LHCN-M2 (cell line): Measurements from ENCODE around the gene ADGRA1. TPM values are rescaled to one million over a fixed set of nuclear protein-coding genes. Genes with fewer than 3 reads are reported as not detected.

Source experiments
- DNase-seq: peaks from one replicate; pipeline ENCODE4 v3.0.0-alpha.2; 2012; ENCODE audit warnings: low read depth
- total RNA-seq: library from RNA; depleted of rRNA; stranded (reverse); fragments of >200 nt; gene quantifications from 2 replicates; pipeline ENCODE4 v1.2.3, GENCODE V29; 2014

ADGRA1 gene
- total RNA-seq, 1 experiment from 2014 or later = not detected

DNA sequence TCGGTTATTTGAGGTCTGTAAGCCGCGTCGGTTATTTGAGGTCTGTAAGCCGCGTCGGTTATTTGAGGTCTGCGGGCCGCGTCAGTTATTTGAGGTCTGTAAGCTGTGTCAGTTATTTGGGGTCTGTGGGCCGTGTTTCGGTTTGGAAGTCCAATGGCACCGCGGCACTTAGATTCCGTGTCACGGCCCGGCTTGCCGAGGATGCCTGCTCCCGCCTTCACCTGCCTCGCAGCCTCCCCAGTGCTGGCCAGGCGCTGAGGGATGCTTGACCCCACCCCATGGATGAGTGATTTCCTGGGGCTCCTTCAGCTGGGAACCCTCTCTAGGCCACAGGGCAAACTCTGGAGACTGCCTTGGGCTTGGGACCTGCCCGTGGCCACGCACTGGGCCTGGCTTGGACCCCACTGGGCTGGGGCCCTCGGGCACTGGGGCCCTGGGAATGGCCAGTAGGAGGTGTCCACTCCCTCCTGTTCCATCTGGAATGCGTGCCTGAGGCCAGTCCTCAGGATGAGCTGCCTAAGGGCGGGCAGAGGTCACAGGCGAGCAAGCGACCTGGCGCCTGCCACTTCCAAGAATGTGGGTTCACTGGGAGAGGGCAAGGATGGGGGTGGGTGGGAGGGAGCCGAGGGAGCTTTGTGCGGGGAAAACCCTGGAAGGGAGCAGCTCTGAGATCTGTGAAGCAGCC lies 25.6 kb downstream of the ADGRA1 start:
- no peak for DNase-seq

DNA sequence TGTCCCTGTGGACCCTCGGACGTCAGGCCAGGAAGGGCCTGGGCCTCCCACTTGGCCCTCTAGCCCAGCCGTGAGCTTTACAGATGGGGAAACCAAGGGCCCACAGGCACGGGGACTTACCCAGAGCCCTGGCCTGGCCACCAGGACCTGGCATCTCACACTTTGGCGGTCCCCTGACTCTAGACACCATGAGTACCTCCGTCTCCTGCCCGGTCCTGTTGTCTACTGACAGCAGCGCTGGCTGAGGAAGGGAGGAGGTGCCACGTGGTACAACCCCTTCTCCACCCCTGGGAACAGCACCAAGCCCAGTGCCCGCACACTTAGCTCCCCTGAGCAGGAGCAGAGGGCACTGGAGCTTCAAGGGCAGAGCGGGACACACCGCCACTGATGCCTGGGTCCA lies 26.1 kb downstream of the ADGRA1 start:
- no peak for DNase-seq

DNA sequence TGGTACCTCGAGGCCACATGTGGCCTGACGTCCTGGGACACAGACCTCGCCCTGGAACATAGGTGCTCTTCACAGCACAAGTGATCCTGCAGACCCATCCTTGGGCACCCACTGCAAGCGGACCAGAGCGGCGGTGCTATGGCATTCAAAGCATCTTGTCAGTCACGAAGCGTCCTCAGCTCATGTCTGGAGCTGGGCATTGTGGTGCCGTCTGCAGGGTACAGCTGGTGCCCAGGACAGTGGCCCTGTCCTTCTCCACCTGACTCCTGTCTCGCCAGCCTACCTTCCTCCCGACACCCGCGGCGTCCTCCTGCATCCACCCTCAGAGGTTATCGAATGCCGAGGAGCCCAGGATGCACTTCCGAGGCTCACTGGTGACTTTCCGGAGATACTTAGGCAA lies 26.5 kb downstream of the ADGRA1 start:
- DNase-seq = no peak

DNA sequence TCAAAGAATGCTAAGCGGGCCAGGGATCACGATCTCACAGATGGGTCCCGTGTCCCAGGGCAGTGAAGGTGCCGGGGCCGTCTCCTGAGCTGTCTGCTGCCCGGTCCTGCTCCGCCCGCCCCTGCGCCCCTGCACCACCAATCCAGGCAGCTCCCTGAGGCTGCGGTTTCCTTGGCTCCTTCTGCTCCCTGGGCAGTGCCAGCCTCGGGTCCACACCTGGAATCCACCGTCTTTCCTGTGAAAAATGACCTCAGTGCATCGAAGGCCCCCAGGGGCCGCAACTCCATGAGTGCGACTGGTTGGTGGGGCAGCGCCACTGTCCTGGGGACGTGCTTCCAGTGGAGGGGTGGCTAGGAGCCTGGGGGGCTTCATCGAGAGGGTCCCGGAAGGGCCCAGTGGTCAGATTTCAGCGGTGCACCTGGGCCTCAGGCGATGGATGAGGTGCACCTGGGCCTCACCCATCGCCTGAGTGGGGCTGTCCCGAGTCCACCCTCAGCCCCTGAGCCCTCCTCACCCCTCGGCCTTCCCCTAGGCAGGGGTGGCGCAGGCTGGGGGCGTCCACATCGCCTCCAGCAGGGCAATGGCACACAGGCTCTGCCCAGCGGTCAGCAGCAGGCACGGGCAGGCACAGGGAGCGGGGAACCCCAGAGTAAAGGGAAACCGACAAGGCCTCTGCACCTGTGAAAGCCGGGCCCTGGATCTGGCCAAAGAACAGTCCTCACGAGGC lies 27.2 kb downstream of the ADGRA1 start:
- no peak for DNase-seq

DNA sequence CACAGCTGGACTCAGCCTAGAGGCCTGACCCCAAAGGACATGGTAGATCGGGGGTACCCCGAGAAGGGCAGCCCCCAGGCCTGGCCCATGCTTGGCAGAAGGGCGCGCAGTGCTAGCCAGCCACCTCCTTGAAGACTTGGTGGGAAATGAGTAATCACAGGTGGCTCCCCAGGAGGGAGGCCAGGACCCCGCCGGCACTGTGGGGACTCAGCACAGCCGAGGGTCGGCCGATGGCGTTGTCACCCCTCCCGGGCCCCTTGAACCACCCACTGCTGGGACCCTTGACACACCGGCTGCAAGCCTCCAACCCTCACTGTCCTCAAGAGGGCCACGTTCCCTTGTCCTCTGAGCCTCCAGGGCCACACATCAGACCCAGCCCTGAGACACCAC lies 27.7 kb downstream of the ADGRA1 start:
- DNase-seq = no peak

DNA sequence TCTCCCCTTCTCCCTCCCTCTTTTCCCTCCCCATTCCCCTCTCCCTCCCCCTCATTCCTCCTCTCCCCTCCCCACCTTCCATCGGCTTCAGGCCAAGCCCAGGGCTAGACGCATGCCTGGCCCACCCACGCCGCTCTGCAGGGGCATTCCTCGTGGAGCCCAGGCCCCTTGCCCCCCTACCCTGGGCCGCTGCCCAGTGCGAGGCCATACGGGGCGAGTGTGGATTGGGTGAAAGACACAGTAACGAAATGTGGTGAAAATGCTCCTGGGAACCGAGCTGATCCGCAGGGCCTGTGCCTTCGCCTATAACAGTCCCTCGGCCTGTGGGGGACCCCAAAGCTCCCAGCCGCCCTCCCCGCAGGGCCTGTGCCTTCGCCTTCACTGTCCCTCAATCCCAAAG lies 28.3 kb downstream of the ADGRA1 start:
- DNase-seq = no peak

DNA sequence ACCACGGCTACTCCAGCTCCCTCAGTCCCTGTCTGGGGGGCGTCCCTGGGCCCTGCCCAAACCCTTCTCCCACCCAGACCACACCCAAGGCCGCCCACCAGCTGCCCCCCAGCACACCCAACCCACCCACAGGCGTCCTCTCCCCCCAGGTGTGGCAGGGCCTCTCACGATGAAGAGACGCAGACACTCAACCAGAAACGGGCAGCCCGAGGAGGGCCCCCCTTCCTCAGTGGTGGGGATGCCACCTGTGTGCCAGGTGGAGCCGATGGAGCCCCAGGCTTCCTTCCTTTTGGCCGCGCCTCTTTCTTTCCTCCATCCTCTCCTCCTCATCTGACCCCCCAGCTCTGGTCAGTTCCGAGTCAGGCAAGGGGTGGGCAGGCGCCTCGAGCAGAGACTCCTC lies 28.7 kb downstream of the ADGRA1 start:
- DNase-seq = no peak

DNA sequence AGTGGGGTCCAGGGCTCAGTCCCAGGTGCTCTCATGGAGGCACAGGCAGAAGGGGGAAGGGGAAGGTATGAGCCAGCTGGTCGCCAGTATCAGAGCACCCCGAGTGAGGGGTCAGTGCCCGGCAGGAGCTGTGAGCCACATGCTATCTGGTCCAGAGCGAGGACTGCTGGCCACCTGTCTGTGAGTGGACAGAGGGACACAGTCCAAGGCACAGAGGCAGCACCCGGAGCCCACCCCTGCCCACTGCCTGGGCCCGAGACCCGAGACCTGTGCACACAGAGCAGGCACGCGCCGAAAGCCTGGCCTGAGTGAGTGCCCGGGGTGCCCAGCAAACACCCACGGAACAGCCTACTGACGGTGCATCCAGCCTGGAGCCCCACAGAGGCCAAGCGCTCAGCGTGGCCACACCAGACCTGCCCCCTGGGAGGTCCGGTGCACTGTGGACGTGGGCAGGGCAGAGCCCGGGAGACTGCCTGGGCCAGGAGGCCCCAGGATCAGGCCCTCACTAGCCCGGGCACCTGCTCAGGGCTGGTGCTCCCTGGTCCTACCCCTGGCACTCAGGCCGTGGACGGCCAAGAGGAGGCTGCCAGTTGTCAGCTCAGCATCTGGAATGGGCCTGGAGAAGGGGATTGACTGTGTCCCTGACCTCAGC lies 29.4 kb downstream of the ADGRA1 start:
- no peak for DNase-seq

DNA sequence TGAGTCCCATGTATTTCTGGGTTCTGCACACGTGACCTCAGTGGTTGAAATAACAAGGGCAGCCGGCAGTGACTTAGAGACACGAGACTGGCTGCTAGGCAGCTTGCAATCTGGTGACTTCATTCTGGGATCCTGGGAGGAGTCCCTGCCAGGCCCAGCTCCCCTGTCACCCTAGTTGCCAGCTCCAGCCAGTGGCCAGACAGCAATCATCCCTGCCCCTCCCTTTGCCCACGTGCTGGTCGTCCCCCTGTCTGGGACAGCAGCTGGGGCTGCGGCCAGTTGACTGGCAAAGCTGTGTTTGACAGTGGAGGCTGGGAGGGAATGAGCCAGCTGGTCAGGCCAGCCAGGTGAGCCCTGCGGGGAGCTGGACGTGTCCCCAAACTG lies 30.0 kb downstream of the ADGRA1 start:
- no peak for DNase-seq

DNA sequence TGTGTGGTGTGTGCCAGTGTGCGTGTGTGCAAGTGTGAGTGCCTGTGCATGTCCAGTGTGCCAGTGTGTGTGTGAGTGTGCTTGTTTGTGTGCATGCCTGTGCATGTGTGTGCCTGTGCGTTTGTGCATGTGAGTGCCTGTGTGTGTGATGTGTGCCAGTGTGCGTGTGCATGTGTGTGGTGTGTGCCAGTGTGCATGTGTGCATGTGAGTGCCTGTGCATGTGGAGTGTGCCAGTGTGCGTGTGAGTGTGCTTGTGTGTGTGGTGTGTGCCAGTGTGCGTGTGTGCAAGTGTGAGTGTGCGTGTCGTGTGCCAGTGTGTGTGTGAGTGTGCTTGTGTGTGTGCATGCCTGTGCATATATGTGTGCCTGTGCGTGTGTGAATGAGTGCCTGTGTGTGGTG lies 33.8 kb downstream of the ADGRA1 start:
- no peak for DNase-seq

DNA sequence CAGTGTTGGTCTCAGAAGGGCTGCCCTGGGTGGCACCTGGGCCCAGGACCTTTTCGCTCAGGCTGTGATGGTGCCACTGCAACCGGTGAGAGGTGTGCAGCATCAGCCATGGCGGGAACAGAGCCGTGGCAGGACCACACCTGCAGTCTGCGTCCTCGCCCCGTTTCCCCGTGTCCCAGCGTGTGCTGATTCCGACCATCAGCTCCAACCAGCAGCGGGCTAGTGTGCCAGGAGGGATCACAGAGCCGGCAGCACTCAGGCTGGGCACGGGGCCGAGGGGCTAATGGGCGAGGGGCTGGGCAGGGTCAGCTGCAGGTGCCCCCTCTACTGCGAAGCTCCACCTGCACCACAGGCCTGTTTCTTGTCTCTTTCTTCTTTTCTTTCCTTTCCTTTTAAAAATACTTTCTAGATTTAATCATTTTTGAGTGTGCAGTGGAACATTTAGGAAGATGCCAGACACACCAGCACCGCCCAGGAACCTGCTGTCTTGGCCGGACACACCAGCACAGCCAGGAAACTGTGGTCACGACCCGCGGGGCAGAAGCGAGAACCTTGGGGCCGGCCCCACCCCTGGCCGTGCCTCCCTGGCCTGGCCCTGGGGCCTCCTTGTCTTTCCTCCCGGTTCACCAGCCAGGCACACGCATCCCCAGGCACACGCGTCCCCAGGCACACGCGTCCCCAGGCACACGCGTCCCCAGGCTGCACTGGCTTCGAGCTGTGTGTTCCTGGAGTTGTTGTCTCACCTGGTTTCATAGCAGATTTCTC lies 34.6 kb downstream of the ADGRA1 start:
- DNase-seq = no peak

DNA sequence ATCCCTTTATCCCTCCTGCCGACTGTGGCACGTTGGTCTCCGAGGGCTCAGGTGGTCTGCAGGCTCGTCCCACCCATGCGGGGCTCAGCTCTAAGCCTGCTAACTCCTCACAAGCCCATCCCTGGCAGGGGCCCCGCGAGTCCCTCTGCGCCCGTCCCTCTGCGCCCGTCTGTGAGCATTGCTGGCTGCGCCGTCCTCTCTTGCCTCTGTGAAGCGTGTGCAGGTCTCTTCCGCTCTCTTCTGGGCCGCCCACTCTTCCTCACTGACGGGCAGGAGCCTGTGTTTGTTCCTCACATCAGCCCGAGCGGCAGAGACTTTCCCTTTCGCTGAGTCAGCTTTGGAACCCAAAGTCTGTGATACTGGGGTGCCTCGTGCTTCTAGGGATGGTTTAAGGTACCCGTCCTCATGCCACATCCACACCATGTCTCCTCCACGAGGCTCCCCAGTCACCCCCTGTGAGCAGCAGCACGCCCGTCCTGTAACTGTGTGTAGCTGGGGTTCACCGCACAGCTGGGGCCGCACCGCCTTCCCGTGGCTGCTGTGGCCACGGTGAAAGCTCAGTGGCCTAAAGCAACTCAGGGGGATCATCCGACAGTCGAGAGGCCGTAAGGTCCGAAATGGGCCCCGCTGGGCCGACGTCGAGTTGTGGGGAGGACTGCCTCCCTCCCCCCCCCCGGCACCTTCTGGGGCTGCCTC lies 35.5 kb downstream of the ADGRA1 start:
- DNase-seq = no peak

DNA sequence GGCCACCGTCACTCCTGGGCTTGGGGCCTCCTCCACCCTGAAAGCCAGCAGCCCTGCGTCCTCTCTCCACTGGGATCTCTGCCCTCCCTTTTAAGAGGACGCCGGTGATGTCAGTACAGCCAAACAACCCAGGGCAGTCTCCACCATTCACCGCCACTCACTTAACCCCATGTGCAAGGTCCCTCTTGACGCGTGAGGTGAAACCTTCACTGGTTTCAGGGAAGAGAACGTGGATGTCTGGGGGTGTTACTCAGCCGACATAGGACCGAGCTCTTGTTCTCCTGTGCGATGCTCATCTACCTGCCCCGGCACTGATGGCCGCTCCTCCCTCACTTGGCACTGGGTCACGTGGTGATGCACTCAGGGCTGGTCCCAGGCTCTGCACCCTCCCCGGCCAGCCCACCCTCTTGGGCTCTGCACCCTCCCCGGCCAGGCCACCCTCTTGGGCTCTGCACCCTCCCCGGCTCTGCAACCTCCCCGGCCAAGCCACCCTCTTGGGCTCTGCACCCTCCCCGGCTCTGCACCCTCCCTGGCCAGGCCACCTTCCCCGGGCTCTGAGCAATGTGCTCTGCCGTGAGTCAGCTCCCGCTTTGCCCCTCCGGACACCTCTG lies 36.1 kb downstream of the ADGRA1 start:
- no peak for DNase-seq

DNA sequence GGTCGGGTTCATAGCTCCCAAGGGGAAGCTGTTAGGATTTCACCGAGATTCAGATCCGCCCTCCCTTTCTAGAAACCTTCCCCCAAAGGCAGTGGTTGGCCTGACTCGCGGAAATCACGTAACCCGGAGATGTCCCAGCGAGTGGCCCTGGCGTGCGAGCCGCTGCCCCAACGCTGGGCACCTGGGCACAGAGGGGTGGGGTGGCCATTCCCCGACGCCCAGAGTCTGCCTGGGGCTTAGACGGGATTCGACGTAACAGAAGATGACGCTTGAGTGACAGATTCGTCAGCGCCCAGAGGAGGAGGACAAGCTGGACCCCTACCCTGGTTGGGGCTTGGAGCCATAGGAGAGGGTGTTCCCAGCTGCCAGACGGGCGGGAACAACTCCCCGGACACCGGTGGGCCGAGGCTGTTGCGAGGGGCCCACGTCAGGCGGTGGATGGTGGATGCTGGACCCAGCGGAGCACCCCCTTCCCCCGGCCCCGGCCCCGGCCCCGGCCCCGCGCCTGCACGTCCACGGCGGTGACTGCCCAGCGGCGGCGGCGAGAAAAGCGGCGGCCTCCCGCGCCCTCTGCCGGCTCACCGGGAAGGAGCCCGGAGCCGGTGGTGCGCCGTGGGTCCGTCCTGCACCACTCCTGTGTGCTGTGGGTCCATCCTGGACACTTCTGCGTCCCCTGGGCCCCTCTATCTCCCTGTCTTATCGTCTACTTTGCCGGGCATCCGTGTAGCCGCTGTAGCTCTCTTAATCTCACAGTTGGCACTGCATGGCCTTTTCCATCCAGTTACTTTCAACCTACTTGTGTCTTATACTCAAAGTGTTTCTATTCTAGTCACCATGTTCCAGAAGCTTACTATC lies 36.9 kb downstream of the ADGRA1 start:
- DNase-seq = no peak

DNA sequence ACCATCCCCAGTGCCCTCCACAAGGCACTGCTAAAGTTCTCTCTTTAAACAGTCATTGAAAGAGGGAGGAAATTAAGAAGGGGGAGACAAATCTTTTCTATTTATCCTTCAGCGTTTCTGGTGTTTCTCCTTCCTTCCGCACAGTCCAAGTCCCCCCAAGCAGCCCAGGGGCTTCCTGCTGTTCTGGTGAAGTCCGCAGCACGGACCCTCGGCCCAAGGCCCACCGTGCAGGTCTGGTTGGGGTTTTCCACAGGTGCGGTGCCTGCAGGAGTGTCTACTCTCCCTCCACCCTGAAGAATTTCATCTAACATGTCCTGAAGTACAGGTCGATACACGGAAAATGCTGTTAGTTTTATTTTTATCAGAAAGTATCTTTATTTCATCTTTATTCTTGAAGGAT lies 38.2 kb downstream of the ADGRA1 start:
- DNase-seq = no peak

DNA sequence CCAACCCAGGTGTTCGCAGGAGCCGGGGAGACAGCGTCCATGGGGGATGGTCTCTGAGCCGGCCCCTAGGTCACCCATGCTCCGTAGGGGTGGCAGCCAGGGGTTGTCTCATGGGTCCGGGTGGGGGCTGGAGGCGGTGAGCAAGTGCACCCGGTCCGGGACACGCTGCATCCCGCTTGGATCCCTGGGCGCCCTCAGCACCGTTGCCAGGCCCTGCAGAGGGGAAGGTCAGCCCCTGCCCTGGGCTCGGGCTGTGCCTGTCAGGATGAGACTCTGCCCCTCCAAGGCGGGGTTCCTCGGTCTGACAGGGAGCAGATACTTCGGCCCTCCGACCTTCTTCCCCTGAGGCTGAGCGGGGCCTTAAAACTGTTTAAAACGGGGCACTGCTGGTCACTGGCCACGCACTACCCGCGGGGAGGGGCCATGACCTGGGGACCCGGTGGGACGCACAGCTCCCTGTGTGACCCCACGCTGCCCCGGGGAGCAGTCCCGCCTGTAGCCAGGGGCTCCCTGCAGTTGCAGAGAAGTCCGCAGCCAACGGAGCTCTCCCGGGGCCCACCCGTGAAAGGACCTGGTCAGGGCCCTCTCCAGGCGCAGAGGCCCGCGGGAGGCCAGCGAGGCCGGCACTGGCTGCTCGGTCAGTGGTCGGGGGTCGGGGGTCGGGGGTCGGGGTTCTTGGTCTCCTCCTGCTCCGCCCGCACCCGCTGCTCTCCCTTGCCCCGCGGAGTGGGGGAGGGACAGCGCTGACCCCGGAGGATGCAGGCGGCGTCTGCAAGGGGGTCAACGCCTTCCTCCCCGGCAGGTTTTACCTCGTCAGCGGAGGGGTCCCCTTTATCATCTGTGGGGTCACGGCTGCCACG lies 38.9 kb downstream of the ADGRA1 start:
- DNase-seq = no peak

DNA sequence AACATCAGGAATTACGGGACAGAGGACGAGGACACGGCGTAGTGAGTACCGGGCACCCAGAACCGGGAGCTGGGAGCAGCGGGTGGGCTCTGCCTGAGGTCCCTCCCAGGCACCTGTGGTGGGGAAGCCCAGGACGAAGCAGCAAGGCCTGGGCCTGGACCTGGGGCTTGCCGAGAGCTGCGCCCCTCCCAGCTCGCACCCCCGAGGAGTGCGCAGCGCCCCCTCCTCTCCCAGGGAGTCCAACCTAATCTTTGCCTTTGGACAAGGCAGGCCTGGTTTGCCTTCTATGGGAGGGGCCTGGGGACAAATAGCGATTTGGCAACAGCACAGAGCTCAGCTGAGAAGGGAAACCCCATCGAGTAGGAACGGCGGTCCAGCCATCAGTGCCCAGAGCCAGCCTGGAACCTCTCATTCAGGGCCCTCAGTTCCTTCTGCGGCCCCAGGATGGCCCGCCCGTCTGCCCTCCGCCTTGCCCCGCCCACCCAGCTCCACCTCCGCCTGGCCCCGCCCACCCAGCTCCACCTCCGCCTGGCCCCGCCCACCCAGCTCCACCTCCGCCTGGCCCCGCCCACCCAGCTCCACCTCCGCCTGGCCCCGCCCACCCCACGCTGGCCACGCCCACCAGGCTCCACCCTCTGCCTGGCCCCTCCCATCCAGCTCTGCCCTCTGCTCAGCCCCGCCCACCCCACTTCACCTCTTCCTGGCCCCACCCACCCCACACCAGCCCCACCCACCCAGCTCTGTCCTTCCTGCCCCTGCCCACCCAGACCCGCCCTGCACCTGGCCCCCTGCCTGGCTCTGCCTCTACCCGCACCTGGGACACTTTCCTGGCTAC lies 39.8 kb downstream of the ADGRA1 start:
- no peak for DNase-seq
